ENCODE results near the gene TNFRSF9. TPM values are rescaled to one million over a fixed set of nuclear protein-coding genes. Genes with fewer than 3 reads are reported as not detected.

The TNFRSF9 gene
- total and polyA plus RNA-seq, 9 of the 15 experiments (the other 6 are each of a cell fraction or from before 2014, with no cell fraction given): 0.04 to 0.29 (median 0.08) TPM; not detected in 1

DNA sequence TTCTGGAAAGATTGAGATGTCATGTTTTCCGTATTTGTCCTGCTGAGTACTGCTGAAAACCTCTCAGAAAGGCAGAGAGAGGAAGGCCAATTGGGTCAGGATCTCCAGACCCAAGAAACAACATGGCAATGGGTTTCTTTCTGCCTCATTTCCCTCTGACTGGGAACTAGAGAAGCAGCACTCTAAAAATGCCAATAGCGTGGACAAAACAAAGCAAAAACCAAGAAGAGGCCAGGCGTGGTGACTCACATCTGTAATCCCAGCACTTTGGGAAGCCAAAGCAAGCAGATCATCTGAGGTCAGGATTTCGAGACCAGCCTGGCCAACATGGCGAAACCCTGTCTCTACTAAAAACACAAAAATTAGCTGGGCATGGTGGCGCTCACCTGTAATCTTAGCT is 18.3 kb downstream of the TNFRSF9 start (continued):
- TF ChIP-seq, protein P1, sequence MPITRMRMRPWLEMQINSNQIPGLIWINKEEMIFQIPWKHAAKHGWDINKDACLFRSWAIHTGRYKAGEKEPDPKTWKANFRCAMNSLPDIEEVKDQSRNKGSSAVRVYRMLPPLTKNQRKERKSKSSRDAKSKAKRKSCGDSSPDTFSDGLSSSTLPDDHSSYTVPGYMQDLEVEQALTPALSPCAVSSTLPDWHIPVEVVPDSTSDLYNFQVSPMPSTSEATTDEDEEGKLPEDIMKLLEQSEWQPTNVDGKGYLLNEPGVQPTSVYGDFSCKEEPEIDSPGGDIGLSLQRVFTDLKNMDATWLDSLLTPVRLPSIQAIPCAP (CRISPR knock-in tag; IDR thresholded peaks at IDR 0.05; ENCODE audit: borderline replicate concordance): no peak
- TF ChIP-seq GABPB1 (CRISPR knock-in tag; IDR thresholded peaks at IDR 0.05): no peak
- TF ChIP-seq TEAD2 (tag; IDR thresholded peaks at IDR 0.05): no peak
- TF ChIP-seq COPS2 (conservative IDR thresholded peaks at IDR 0.05): no peak
- TF ChIP-seq ZNF408 (CRISPR knock-in tag; IDR thresholded peaks at IDR 0.05; ENCODE audit: low read depth): no peak
- no peak for TF ChIP-seq POLR2AphosphoS5 (IDR thresholded peaks at IDR 0.05; ENCODE audit: control insufficient read depth, insufficient read depth, low read depth, low read length)
- TF ChIP-seq BCOR (IDR thresholded peaks at IDR 0.05): no peak

DNA sequence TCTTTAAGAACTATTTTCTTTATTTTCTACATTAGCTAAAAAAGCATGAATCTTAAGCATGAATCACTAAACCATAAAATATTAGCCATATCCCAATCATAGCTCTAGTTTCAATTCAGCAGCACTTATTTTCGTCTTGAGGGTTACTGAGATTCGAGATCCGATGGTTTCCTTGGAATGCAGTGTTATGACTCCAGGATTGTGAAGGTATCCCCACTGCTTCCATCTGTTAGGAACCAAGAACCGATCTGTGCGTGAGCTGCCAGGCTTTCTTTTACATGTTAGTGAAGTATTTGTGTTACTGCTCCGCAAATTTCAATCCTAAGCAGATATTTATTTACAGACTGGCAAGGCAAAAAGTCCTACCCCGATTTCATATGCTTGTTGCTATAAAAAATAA is 18.8 kb downstream of the TNFRSF9 start:
- no peak for ATAC-seq
- TF ChIP-seq NCOA6 (IDR thresholded peaks at IDR 0.05): no peak
- TF ChIP-seq SMARCC2 (IDR thresholded peaks at IDR 0.05; ENCODE audit: low read depth): no peak
- Histone ChIP-seq H3K27me3 (ENCODE audit: control insufficient read depth in 2 of 2, insufficient read depth in 2 of 2, low read length in 2 of 2) (peaks cover 25 to 37% of the 10 kb centered on the region in 2 experiments), H4K20me1 (replicated peaks; ENCODE audit: control insufficient read depth, insufficient read depth, low read length) (no peaks in the 10 kb centered on the region), H3K79me2 (ENCODE audit: control insufficient read depth, insufficient read depth, low read length) (no peaks in the 10 kb centered on the region), H3K9me3 (replicated peaks; ENCODE audit: control insufficient read depth, insufficient read depth, low read depth, low read length) (no peaks in the 10 kb centered on the region), H3K4me2 (ENCODE audit: insufficient read depth, low read length) (no peak overlapping the region), H3K27ac (ENCODE audit: extremely low read depth, low read depth, low read length) (no peak overlapping the region), H2AFZ (ENCODE audit: low read depth, low read length) (no peak overlapping the region), H3K4me1 (replicated peaks in 1 of 2; ENCODE audit: control insufficient read depth in 2 of 2, insufficient read depth in 2 of 2, low read length in 2 of 2) (no peaks in the 10 kb centered on the region), H3K9ac (ENCODE audit: insufficient read depth in 1 of 2, low read depth in 2 of 2, low read length in 2 of 2) (no peak overlapping the region), H3K36me3 (ENCODE audit: control insufficient read depth, insufficient read depth, low read length) (no peaks in the 10 kb centered on the region), H3K4me3 (no peak overlapping the region), H3K9me1 (ENCODE audit: control insufficient read depth, insufficient read depth, low read length) (no peaks in the 10 kb centered on the region)
- ChIA-PET CTCF (ENCODE audit: low intra/inter-chr PET ratio) (no interaction called here), POLR2A (interaction anchor here (1.0 kb wide), 1 partner anchor 9 kb away, joined by 3 read pairs; no protein-coding TSS in a partner anchor)
- no peak for DNase-seq (ENCODE audit: extremely low read depth in 1 of 4, low spot score in 3 of 4)
- in situ Hi-C loops (cut with MboI): no loop called here
- intact Hi-C loops (cut with micrococcal nuclease): no loop called here
- FAIRE-seq: no peak
- no TSS peak for BruUV-seq (replicated peaks)
- 13% methylated on average over 7 of the region's 7 CpGs for WGBS (ENCODE audit: insufficient coverage, low coverage, missing lambda C conversion rate)

Measured in K562 (cell line).